ENCODE measurements around the gene SIRPG.

- no peak for TF ChIP-seq POLR2AphosphoS5 (IDR thresholded peaks at IDR 0.05)
- no peak for TF ChIP-seq CTCF (IDR thresholded peaks at IDR 0.05 in 8 of 11, conservative IDR thresholded peaks at IDR 0.05 in 3 of 11)
- TF ChIP-seq POLR2A (IDR thresholded peaks at IDR 0.05), result no peak
Measured at GRCh38 chr20:1671891-1672669, 14.5 kb upstream of the SIRPG start.
